T1000 (cell line): ENCODE results near the gene SBSN.

Source experiments
- DNase-seq: peaks from one replicate; lab custom pipeline; 2025; ENCODE audit warnings: mixed read lengths; lab: John Stamatoyannopoulos, UW

SBSN gene

DNA sequence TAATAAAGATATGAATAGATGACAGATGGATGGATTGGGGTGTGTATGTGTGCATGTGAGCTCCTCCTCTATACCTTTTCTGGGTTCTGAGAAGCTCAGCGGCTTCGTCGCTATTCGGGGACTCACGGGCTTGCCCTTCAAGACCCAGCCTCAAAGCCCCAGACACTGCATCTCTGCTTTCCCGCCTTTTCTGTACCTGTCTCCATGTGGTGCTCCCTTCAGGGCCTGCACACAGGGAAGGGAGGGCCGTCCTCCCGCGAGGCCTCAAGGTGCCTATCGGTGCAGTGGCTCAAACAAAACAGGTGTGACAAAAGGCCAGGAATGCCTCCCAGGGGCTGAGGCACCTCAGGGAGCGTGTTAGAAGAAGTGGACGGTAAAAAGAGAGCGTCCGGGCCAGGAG lies 54.0 kb downstream of the SBSN start:
- DNase-seq: no peak
